Karpas-422 (cell line): ENCODE results near the gene VSIG4. TPM values are rescaled to one million over a fixed set of nuclear protein-coding genes. Genes with fewer than 3 reads are reported as not detected.
A peak's percentile ranks its signal among the peaks of the same experiment; 100 is the strongest.

Experiments used
- DNase-seq: peaks from one replicate; pipeline ENCODE4 v3.0.0-alpha.2; 2015
- H2AFZ ChIP-seq: fragments of 200-600 bp; sonication (generic); 2 replicates; pipeline ENCODE4 v1.6.1; 2014; ENCODE audit warnings: antibody characterized with exemption, low read length, mixed read lengths
- H3K27ac ChIP-seq: fragments of 200-600 bp; sonication (generic); 2 replicates; pipeline ENCODE4 v1.5.1; 2014; ENCODE audit warnings: mild to moderate bottlenecking, low read length, moderate library complexity
- H3K27me3 ChIP-seq: fragments of 200-600 bp; sonication (generic); 2 replicates; pipeline ENCODE4 v1.6.1; 2014; ENCODE audit warnings: low read length, mixed read lengths
- H3K36me3 ChIP-seq: fragments of 200-600 bp; sonication (generic); 2 replicates; pipeline ENCODE4 v1.6.1; 2014; ENCODE audit warnings: low read length, mixed read lengths; ENCODE audit not compliant: insufficient read depth
- H3K4me1 ChIP-seq: fragments of 200-600 bp; sonication (generic); 2 replicates; pipeline ENCODE4 v1.6.1; 2014; ENCODE audit warnings: mild to moderate bottlenecking, low read length, mixed read lengths
- H3K4me2 ChIP-seq: fragments of 200-600 bp; sonication (generic); 2 replicates; pipeline ENCODE4 v1.6.1; 2014; ENCODE audit warnings: low read length, low read depth, mild to moderate bottlenecking; ENCODE audit not compliant: poor library complexity, severe bottlenecking
- H3K4me3 ChIP-seq: fragments of 200-600 bp; sonication (generic); 2 replicates; pipeline ENCODE4 v1.5.1; 2014; ENCODE audit warnings: mild to moderate bottlenecking, antibody characterized with exemption, low read length, mixed read lengths
- H3K79me2 ChIP-seq: fragments of 200-600 bp; sonication (generic); 2 replicates; pipeline ENCODE4 v1.6.1; 2014; ENCODE audit warnings: mild to moderate bottlenecking, low read length, mixed read lengths
- H3K9ac ChIP-seq: fragments of 200-600 bp; sonication (generic); 2 replicates; pipeline ENCODE4 v1.6.0; 2014; ENCODE audit warnings: low read length
- H3K9me2 ChIP-seq: fragments of 200-600 bp; sonication (generic), shearing (Covaris generic); replicated peaks from 2 replicates; pipeline ENCODE4 v1.6.0; 2014; ENCODE audit warnings: mild to moderate bottlenecking, low read length, moderate library complexity; ENCODE audit not compliant: insufficient read depth
- H3K9me3 ChIP-seq: fragments of 300-700, 200-600 bp; sonication (generic); 2 replicates; pipeline ENCODE4 v1.6.1; 2014; ENCODE audit warnings: low read length, mixed read lengths
- H4K20me1 ChIP-seq: fragments of 200-600 bp; sonication (generic); 2 replicates; pipeline ENCODE4 v1.6.1; 2014; ENCODE audit warnings: mild to moderate bottlenecking, antibody characterized with exemption, low read length, low read depth; ENCODE audit not compliant: insufficient read depth
- total RNA-seq: library from RNA; depleted of rRNA; stranded (reverse); fragments of >200 nt; shearing (Covaris generic); gene quantifications from 2 replicates; pipeline ENCODE4 v1.2.3, GENCODE V29; 2014; ENCODE audit warnings: low replicate concordance

Gene VSIG4
- total RNA-seq, 1 experiment from 2014 or later, result not detected

- Histone ChIP-seq H3K36me3 (no peaks in the 10 kb centered on the region), H3K4me3 (no peak overlapping the region), H3K9me2 (no peaks in the 10 kb centered on the region), H3K9me3 (no peaks in the 10 kb centered on the region), H3K27me3 (no peaks in the 10 kb centered on the region), H2AFZ (no peak overlapping the region), H3K9ac (no peak overlapping the region), H3K4me2 (no peak overlapping the region), H3K27ac (no peak overlapping the region), H3K4me1 (no peaks in the 10 kb centered on the region), H3K79me2 (no peaks in the 10 kb centered on the region), H4K20me1 (no peaks in the 10 kb centered on the region)
- DNase-seq, result no peak
Observed at GRCh38 chrX:66036231-66036630, 3.6 kb downstream of the VSIG4 start.

- Histone ChIP-seq H4K20me1 (no peaks in the 10 kb centered on the region), H3K9me2 (no peaks in the 10 kb centered on the region), H3K4me2 (no peak overlapping the region), H3K79me2 (no peaks in the 10 kb centered on the region), H2AFZ (no peak overlapping the region), H3K36me3 (no peaks in the 10 kb centered on the region), H3K9me3 (no peaks in the 10 kb centered on the region), H3K27me3 (no peaks in the 10 kb centered on the region), H3K4me3 (no peak overlapping the region), H3K9ac (no peak overlapping the region), H3K27ac (no peak overlapping the region), H3K4me1 (no peaks in the 10 kb centered on the region)
- DNase-seq, result no peak
Observed at GRCh38 chrX:66035667-66036066, 4.2 kb downstream of the VSIG4 start.

- Histone ChIP-seq H3K79me2 (no peaks in the 10 kb centered on the region), H3K36me3 (no peaks in the 10 kb centered on the region), H3K9me3 (no peaks in the 10 kb centered on the region), H3K9ac (no peak overlapping the region), H3K27ac (no peak overlapping the region), H3K4me1 (no peaks in the 10 kb centered on the region), H2AFZ (no peak overlapping the region), H3K9me2 (no peaks in the 10 kb centered on the region), H4K20me1 (no peaks in the 10 kb centered on the region), H3K4me2 (no peak overlapping the region), H3K27me3 (no peaks in the 10 kb centered on the region), H3K4me3 (no peak overlapping the region)
- DNase-seq, result peak; percentile 64
Observed at GRCh38 chrX:66030505-66031317, 9.2 kb downstream of the VSIG4 start.

GRCh38 chrX:66028936-66029335 is 10.9 kb downstream of the VSIG4 start:
- Histone ChIP-seq H3K4me2 (no peak overlapping the region), H3K27me3 (no peaks in the 10 kb centered on the region), H3K9me2 (no peaks in the 10 kb centered on the region), H3K9ac (no peak overlapping the region), H3K79me2 (no peaks in the 10 kb centered on the region), H3K27ac (no peak overlapping the region), H3K9me3 (no peaks in the 10 kb centered on the region), H4K20me1 (no peaks in the 10 kb centered on the region), H3K4me3 (no peak overlapping the region), H3K36me3 (no peaks in the 10 kb centered on the region), H2AFZ (no peak overlapping the region), H3K4me1 (no peaks in the 10 kb centered on the region)
- DNase-seq, result no peak

- Histone ChIP-seq H3K27ac (no peak overlapping the region), H4K20me1 (no peaks in the 10 kb centered on the region), H3K79me2 (no peaks in the 10 kb centered on the region), H2AFZ (no peak overlapping the region), H3K36me3 (no peaks in the 10 kb centered on the region), H3K9me3 (no peaks in the 10 kb centered on the region), H3K27me3 (no peaks in the 10 kb centered on the region), H3K4me2 (no peak overlapping the region), H3K9ac (no peak overlapping the region), H3K4me1 (no peaks in the 10 kb centered on the region), H3K4me3 (no peak overlapping the region), H3K9me2 (no peaks in the 10 kb centered on the region)
- no peak for DNase-seq
Observed at GRCh38 chrX:66024570-66024969, 15.3 kb downstream of the VSIG4 start.

- Histone ChIP-seq H3K4me1 (no peaks in the 10 kb centered on the region), H3K79me2 (no peaks in the 10 kb centered on the region), H4K20me1 (no peaks in the 10 kb centered on the region), H3K9ac (no peak overlapping the region), H3K27me3 (no peaks in the 10 kb centered on the region), H3K9me2 (no peaks in the 10 kb centered on the region), H2AFZ (no peak overlapping the region), H3K27ac (no peak overlapping the region), H3K4me3 (no peak overlapping the region), H3K4me2 (no peak overlapping the region), H3K9me3 (no peaks in the 10 kb centered on the region), H3K36me3 (no peaks in the 10 kb centered on the region)
- DNase-seq, result no peak
Observed at GRCh38 chrX:66024092-66024467, 15.8 kb downstream of the VSIG4 start.

- H3K79me2 ChIP-seq, result no peaks in the 10 kb centered on the region
- H3K9me3 ChIP-seq, result no peaks in the 10 kb centered on the region
- no peaks in the 10 kb centered on the region for H3K4me1 ChIP-seq
- no peak overlapping the region for H3K9ac ChIP-seq
- no peaks in the 10 kb centered on the region for H3K36me3 ChIP-seq
- H3K4me2 ChIP-seq, result no peak overlapping the region
- no peaks in the 10 kb centered on the region for H3K9me2 ChIP-seq
- no peaks in the 10 kb centered on the region for H4K20me1 ChIP-seq
- DNase-seq, result no peak
- no peak overlapping the region for H3K4me3 ChIP-seq
- H3K27ac ChIP-seq, result no peak overlapping the region
- H2AFZ ChIP-seq, result no peak overlapping the region
- H3K27me3 ChIP-seq, result no peaks in the 10 kb centered on the region
Observed at GRCh38 chrX:66023385-66024091, 16.3 kb downstream of the VSIG4 start.

GRCh38 chrX:66022632-66023384 is 17.1 kb downstream of the VSIG4 start:
- H3K9me3 ChIP-seq, result no peaks in the 10 kb centered on the region
- H3K27me3 ChIP-seq, result no peaks in the 10 kb centered on the region
- no peaks in the 10 kb centered on the region for H3K4me1 ChIP-seq
- H4K20me1 ChIP-seq, result no peaks in the 10 kb centered on the region
- H3K36me3 ChIP-seq, result no peaks in the 10 kb centered on the region
- H2AFZ ChIP-seq, result no peak overlapping the region
- H3K4me2 ChIP-seq, result no peak overlapping the region
- H3K9me2 ChIP-seq, result no peaks in the 10 kb centered on the region
- no peak overlapping the region for H3K27ac ChIP-seq
- no peak overlapping the region for H3K4me3 ChIP-seq
- H3K79me2 ChIP-seq, result no peaks in the 10 kb centered on the region
- no peak for DNase-seq
- H3K9ac ChIP-seq, result no peak overlapping the region
